RWPE2 (cell line): ENCODE measurements around the gene FTSJ3.
"Not testable (repeated sequence)": the region's sequence is repeated elsewhere in the genome, so short reads cannot be mapped to it uniquely, and the experiment has no call there.

Experiments
- ATAC-seq: fragments of 200-7000 bp; cut with Tn5 transposase; 3 replicates; pipeline ENCODE4 v1.9.1; 2021; ENCODE audit warnings: low read depth
- DNase-seq: peaks from one replicate; pipeline ENCODE4 v3.0.0-alpha.2; 2020; ENCODE audit warnings: low spot score
- H3K27ac ChIP-seq: fragments of 450-650 bp; 2 replicates; pipeline ENCODE4 v1.5.1; 2017; ENCODE audit warnings: mild to moderate bottlenecking; ENCODE audit not compliant: poor library complexity, severe bottlenecking
- H3K27me3 ChIP-seq: fragments of 250-450 bp; sonication (Bioruptor Pico); 2 replicates; pipeline ENCODE4 v1.5.1; 2021; ENCODE audit warnings: mild to moderate bottlenecking, moderate library complexity; ENCODE audit not compliant: insufficient read depth, poor library complexity, severe bottlenecking
- H3K36me3 ChIP-seq: fragments of 250-450 bp; sonication (Bioruptor Pico); 2 replicates; pipeline ENCODE4 v1.5.1; 2020; ENCODE audit warnings: low read depth, mild to moderate bottlenecking, moderate library complexity
- H3K4me1 ChIP-seq: fragments of 250-450 bp; sonication (Bioruptor Pico); 2 replicates; pipeline ENCODE4 v1.5.1; 2021; ENCODE audit warnings: mild to moderate bottlenecking, moderate library complexity; ENCODE audit not compliant: insufficient read depth, poor library complexity, severe bottlenecking
- H3K4me3 ChIP-seq: fragments of 250-450 bp; sonication (Bioruptor Pico); 2 replicates; pipeline ENCODE4 v1.5.1; 2021; ENCODE audit warnings: mild to moderate bottlenecking, moderate library complexity; ENCODE audit not compliant: severe bottlenecking
- H3K9me3 ChIP-seq: fragments of 250-450 bp; sonication (Bioruptor Pico); 2 replicates; pipeline ENCODE4 v1.5.1; 2021; ENCODE audit warnings: mild to moderate bottlenecking, moderate library complexity; ENCODE audit not compliant: severe bottlenecking
- CTCF ChIP-seq: fragments of 450-650 bp; IDR thresholded peaks from one replicate; pipeline ENCODE4 v1.5.1; 2017; ENCODE audit warnings: mild to moderate bottlenecking, moderate library complexity; ENCODE audit not compliant: poor library complexity, severe bottlenecking

FTSJ3 gene

GRCh38 chr17:63827002-63827800 lies at the start of gene FTSJ3, which contains the start of gene PSMC5:
TSS of gene FTSJ3 (minus strand) at chr17:63827663. CDS start at chr17:63826902, 761 bp downstream.
TSS of gene PSMC5 (plus strand) at chr17:63827431. CDS start at chr17:63827491, 60 bp downstream.
- Histone ChIP-seq H3K4me3 (peak within 1 kb of the TSS; percentile 96), H3K27me3 (no peaks in the 10 kb centered on the region), H3K27ac (peak within 1 kb of the TSS; percentile 65), H3K9me3 (no peaks in the 10 kb centered on the region), H3K4me1 (peaks cover 8% of the 10 kb centered on the region), H3K36me3 (peaks cover 82% of the 10 kb centered on the region)
- TF ChIP-seq CTCF, result peak; percentile 53
- peak; percentile 91 for ATAC-seq
- DNase-seq, result peak; percentile 97

- not testable (repeated sequence) for H3K27ac ChIP-seq, ATAC-seq, H3K9me3 ChIP-seq, H3K36me3 ChIP-seq, H3K27me3 ChIP-seq, H3K4me1 ChIP-seq, DNase-seq, H3K4me3 ChIP-seq
These were observed 47.2 kb upstream of the FTSJ3 start for GRCh38 chr17:63874693-63875092.

GRCh38 chr17:63874061-63874626 lies 46.7 kb upstream of the FTSJ3 start:
- not testable (repeated sequence) for H3K4me3 ChIP-seq, H3K36me3 ChIP-seq, H3K27ac ChIP-seq, DNase-seq, ATAC-seq, H3K27me3 ChIP-seq, H3K9me3 ChIP-seq, H3K4me1 ChIP-seq

- not testable (repeated sequence) for H3K9me3 ChIP-seq, H3K27ac ChIP-seq, H3K4me3 ChIP-seq, ATAC-seq, H3K27me3 ChIP-seq, DNase-seq, H3K4me1 ChIP-seq, H3K36me3 ChIP-seq
These were observed 46.1 kb upstream of the FTSJ3 start, which contains the start of gene CSH2 for GRCh38 chr17:63873577-63873976. TSS of gene CSH2 (minus strand) at chr17:63873677. CDS start at chr17:63873614, 63 bp downstream.

GRCh38 chr17:63871646-63872365 lies 44.3 kb upstream of the FTSJ3 start:
- not testable (repeated sequence) for ATAC-seq, H3K27ac ChIP-seq, H3K9me3 ChIP-seq, DNase-seq, H3K4me3 ChIP-seq, H3K27me3 ChIP-seq, H3K4me1 ChIP-seq, H3K36me3 ChIP-seq

GRCh38 chr17:63870292-63870665 lies 42.8 kb upstream of the FTSJ3 start:
- H3K27ac ChIP-seq, result not testable (repeated sequence)

GRCh38 chr17:63869491-63870291 lies 42.2 kb upstream of the FTSJ3 start:
- H3K27me3 ChIP-seq, DNase-seq: not testable (repeated sequence)

More at GRCh38 chr17:63870292-63870665, 42.8 kb upstream of the FTSJ3 start:
- ATAC-seq, H3K4me1 ChIP-seq, H3K36me3 ChIP-seq, H3K4me3 ChIP-seq, DNase-seq, H3K27me3 ChIP-seq, H3K9me3 ChIP-seq: not testable (repeated sequence)

GRCh38 chr17:63866625-63867024 lies 39.2 kb upstream of the FTSJ3 start:
- H3K4me1 ChIP-seq, H3K36me3 ChIP-seq, ATAC-seq, H3K4me3 ChIP-seq, DNase-seq, H3K27me3 ChIP-seq, H3K9me3 ChIP-seq, H3K27ac ChIP-seq: not testable (repeated sequence)

More at GRCh38 chr17:63869491-63870291, 42.2 kb upstream of the FTSJ3 start:
- H3K36me3 ChIP-seq, H3K4me3 ChIP-seq, H3K4me1 ChIP-seq, H3K27ac ChIP-seq, H3K9me3 ChIP-seq: not testable (repeated sequence)
- peak; percentile 83 for ATAC-seq
